GM23248 (cell line): Measurements from ENCODE around the gene GCSH. TPM values are rescaled to one million over a fixed set of nuclear protein-coding genes. Genes with fewer than 3 reads are reported as not detected.

Experiments used
- DNase-seq: peaks from one replicate; pipeline ENCODE4 v3.0.0-alpha.2; 2015
- H2AFZ ChIP-seq: fragments of 200-600 bp; sonication (generic); 2 replicates; pipeline ENCODE4 v1.6.1; 2016; ENCODE audit warnings: antibody characterized with exemption
- H3F3A ChIP-seq: fragments of 200-600 bp; sonication (generic); 2 replicates; pipeline ENCODE4 v1.6.1; 2016; ENCODE audit warnings: mild to moderate bottlenecking, antibody characterized with exemption, mixed run types; ENCODE audit not compliant: insufficient read depth
- H3K27ac ChIP-seq: fragments of 200-600 bp; sonication (generic); 2 replicates; pipeline ENCODE4 v1.5.1; 2016; ENCODE audit warnings: mild to moderate bottlenecking
- H3K27me3 ChIP-seq: fragments of 200-600 bp; sonication (generic); replicated peaks from 2 replicates; pipeline ENCODE4 v1.6.1; 2016; ENCODE audit warnings: mild to moderate bottlenecking; ENCODE audit not compliant: insufficient read depth
- H3K36me3 ChIP-seq: fragments of 200-600 bp; sonication (generic); 2 replicates; pipeline ENCODE4 v1.6.1; 2016; ENCODE audit warnings: low read depth, mild to moderate bottlenecking
- H3K4me1 ChIP-seq: fragments of 200-600 bp; sonication (generic); 2 replicates; pipeline ENCODE4 v1.6.1; 2016; ENCODE audit warnings: mild to moderate bottlenecking; ENCODE audit not compliant: insufficient read depth
- H3K4me2 ChIP-seq: fragments of 200-600 bp; sonication (generic); one replicate; pipeline ENCODE4 v1.6.1; 2016; ENCODE audit warnings: mild to moderate bottlenecking; ENCODE audit not compliant: unreplicated experiment
- H3K4me3 ChIP-seq: fragments of 200-600 bp; sonication (generic); 2 replicates; pipeline ENCODE4 v1.5.1; 2016; ENCODE audit warnings: mild to moderate bottlenecking
- H3K79me2 ChIP-seq: fragments of 200-600 bp; sonication (generic); 2 replicates; pipeline ENCODE4 v1.6.1; 2016; ENCODE audit warnings: mild to moderate bottlenecking; ENCODE audit not compliant: insufficient read depth
- H3K9ac ChIP-seq: fragments of 200-600 bp; sonication (generic); 2 replicates; pipeline ENCODE4 v1.6.1; 2016; ENCODE audit warnings: mild to moderate bottlenecking
- H3K9me2 ChIP-seq: fragments of 200-600 bp; sonication (generic); 2 replicates; pipeline ENCODE4 v1.6.1; 2016; ENCODE audit warnings: mixed run types, mild to moderate bottlenecking, moderate library complexity; ENCODE audit not compliant: insufficient read depth
- H3K9me3 ChIP-seq: fragments of 200-600 bp; sonication (generic); one replicate; pipeline ENCODE4 v1.6.1; 2017; ENCODE audit warnings: low read depth
- H4K20me1 ChIP-seq: fragments of 200-600 bp; sonication (generic); 2 replicates; pipeline ENCODE4 v1.6.0; 2016; ENCODE audit not compliant: insufficient read depth
- EZH2 ChIP-seq: fragments of 200-600 bp; sonication (generic); IDR thresholded peaks from 2 replicates; pipeline ENCODE4 v1.6.1; 2018; ENCODE audit warnings: antibody characterized with exemption, mild to moderate bottlenecking; ENCODE audit not compliant: insufficient read depth, poor library complexity, severe bottlenecking
- EZH2phosphoT487 ChIP-seq: fragments of 200-600 bp; sonication (generic); IDR thresholded peaks from 2 replicates; pipeline ENCODE4 v1.6.1; 2018; ENCODE audit warnings: antibody characterized with exemption, moderate library complexity, mild to moderate bottlenecking, low read depth; ENCODE audit not compliant: insufficient read depth
- WGBS, 2 experiments: methylation state at CpG; one replicate each; pipeline ENCODE4 v1.1.6; 2015 to 2017; ENCODE audit warnings: low lambda C conversion rate in 2 of 2, low coverage in 1 of 2; ENCODE audit errors: missing lambda C conversion rate in 2 of 2; 5-methylcytosine and 5-hydroxymethylcytosine counted together
- in situ Hi-C: fragments of 300-500 bp; cut with MboI; formaldehyde crosslinking; loops from 2 replicates; pipeline ENCODE4 v1.15.0; 2020
- polyA plus RNA-seq: library from polyadenylated mRNA; unstranded; fragments of >200 nt; fragmentation: Nextera tagmentation; extraction: Ambion mirVana; gene quantifications from 2 replicates; pipeline ENCODE4 v1.2.1, GENCODE V29; 2016
- total RNA-seq: library from RNA; depleted of rRNA; stranded (reverse); fragments of >200 nt; shearing (Covaris generic); gene quantifications from 2 replicates; pipeline ENCODE4 v1.2.3, GENCODE V29; 2014

The GCSH gene
- total and polyA plus RNA-seq, 2 experiments from 2014 or later = 26.3 to 57.0 TPM

GRCh38 chr16:81128726-81129524 lies 32.7 kb upstream of the GCSH start:
- H3F3A ChIP-seq = peaks cover 5% of the 10 kb centered on the region; the same call in 1 of the 2 replicates
- H3K9me2 ChIP-seq = no peaks in the 10 kb centered on the region
- no peak for DNase-seq
- no peak overlapping the region for H3K9ac ChIP-seq
- no peak for TF ChIP-seq EZH2phosphoT487
- no peak for TF ChIP-seq EZH2
- no peaks in the 10 kb centered on the region for H4K20me1 ChIP-seq
- no peaks in the 10 kb centered on the region for H3K79me2 ChIP-seq
- H3K27ac ChIP-seq = no peak overlapping the region
- no peaks in the 10 kb centered on the region for H3K9me3 ChIP-seq
- H2AFZ ChIP-seq = no peak overlapping the region
- no peaks in the 10 kb centered on the region; the same call in none of the 2 replicates for H3K4me1 ChIP-seq
- 74 to 77% methylated on average over 16 of the region's 16 CpGs for WGBS, 2 experiments
- H3K27me3 ChIP-seq = no peaks in the 10 kb centered on the region
- no peak overlapping the region for H3K4me3 ChIP-seq
- H3K36me3 ChIP-seq = no peaks in the 10 kb centered on the region
- no peak overlapping the region for H3K4me2 ChIP-seq
- in situ Hi-C loops = no loop called here

- Histone ChIP-seq H3K27me3 (no peaks in the 10 kb centered on the region), H4K20me1 (no peaks in the 10 kb centered on the region), H3K36me3 (no peaks in the 10 kb centered on the region), H3K9me2 (no peaks in the 10 kb centered on the region), H3K9ac (no peak overlapping the region), H3K79me2 (no peaks in the 10 kb centered on the region), H2AFZ (no peak overlapping the region), H3K4me2 (no peak overlapping the region), H3F3A (peaks cover 5% of the 10 kb centered on the region; the same call in 1 of the 2 replicates), H3K4me1 (no peaks in the 10 kb centered on the region; the same call in none of the 2 replicates), H3K4me3 (no peak overlapping the region), H3K9me3 (no peaks in the 10 kb centered on the region), H3K27ac (no peak overlapping the region)
- 29 to 31% methylated on average over 5 of the region's 5 CpGs for WGBS, 2 experiments
- TF ChIP-seq EZH2 (no peak), EZH2phosphoT487 (no peak)
- peak; percentile 83 for DNase-seq
- in situ Hi-C loops = no loop called here
Measured at GRCh38 chr16:81127051-81127450, 30.9 kb upstream of the GCSH start.

GRCh38 chr16:81123092-81123852 lies 27.1 kb upstream of the GCSH start:
- in situ Hi-C loops = no loop called here
- no peak overlapping the region for H3K9ac ChIP-seq
- H3K36me3 ChIP-seq = no peaks in the 10 kb centered on the region
- H3K4me2 ChIP-seq = no peak overlapping the region
- no peaks in the 10 kb centered on the region for H3K79me2 ChIP-seq
- WGBS, 2 experiments = 51 to 57% methylated on average over 17 of the region's 17 CpGs
- peaks cover 5% of the 10 kb centered on the region; the same call in 1 of the 2 replicates for H3F3A ChIP-seq
- no peaks in the 10 kb centered on the region for H3K9me3 ChIP-seq
- no peak overlapping the region for H2AFZ ChIP-seq
- no peaks in the 10 kb centered on the region for H3K9me2 ChIP-seq
- TF ChIP-seq EZH2 = no peak
- TF ChIP-seq EZH2phosphoT487 = no peak
- DNase-seq = no peak
- no peaks in the 10 kb centered on the region for H4K20me1 ChIP-seq
- no peak overlapping the region for H3K27ac ChIP-seq
- H3K27me3 ChIP-seq = no peaks in the 10 kb centered on the region
- H3K4me3 ChIP-seq = no peak overlapping the region
- H3K4me1 ChIP-seq = no peaks in the 10 kb centered on the region; the same call in none of the 2 replicates

GRCh38 chr16:81121474-81121990 lies 25.3 kb upstream of the GCSH start:
- no peak for DNase-seq

More at GRCh38 chr16:81121474-81121990, 25.3 kb upstream of the GCSH start:
- Histone ChIP-seq H3K4me3 (no peak overlapping the region), H3F3A (no peaks in the 10 kb centered on the region), H3K9me2 (no peaks in the 10 kb centered on the region), H4K20me1 (no peaks in the 10 kb centered on the region), H3K4me1 (no peaks in the 10 kb centered on the region), H3K27me3 (no peaks in the 10 kb centered on the region), H2AFZ (no peak overlapping the region), H3K4me2 (no peak overlapping the region), H3K9me3 (no peaks in the 10 kb centered on the region), H3K9ac (no peak overlapping the region), H3K27ac (no peak overlapping the region), H3K36me3 (no peaks in the 10 kb centered on the region), H3K79me2 (no peaks in the 10 kb centered on the region)
- 81 to 82% methylated on average over 16 of the region's 16 CpGs for WGBS, 2 experiments
- TF ChIP-seq EZH2 = no peak
- no peak for TF ChIP-seq EZH2phosphoT487
- in situ Hi-C loops = no loop called here
